HUES48 (cell line): ENCODE measurements around the gene RPS6KA5.
"Not testable (repeated sequence)": the region's sequence is repeated elsewhere in the genome, so short reads cannot be mapped to it uniquely, and the experiment has no call there.

Experiments used
- H3K27ac ChIP-seq: one replicate; pipeline ENCODE4 v1.7.0; 2013; ENCODE audit warnings: low read depth, low read length, inconsistent platforms
- H3K27me3 ChIP-seq: 2 replicates; pipeline ENCODE4 v1.6.1; 2013; ENCODE audit warnings: mild to moderate bottlenecking, low read length; ENCODE audit not compliant: control insufficient read depth, insufficient read depth
- H3K36me3 ChIP-seq: 2 replicates; pipeline ENCODE4 v1.6.1; 2013; ENCODE audit warnings: low read length; ENCODE audit not compliant: control insufficient read depth, insufficient read depth
- H3K4me1 ChIP-seq: 2 replicates; pipeline ENCODE4 v1.6.1; 2013; ENCODE audit warnings: mild to moderate bottlenecking, low read length; ENCODE audit not compliant: control insufficient read depth, insufficient read depth
- H3K4me3 ChIP-seq: 2 replicates; pipeline ENCODE4 v1.5.1; 2013; ENCODE audit warnings: mild to moderate bottlenecking, low read depth, low read length
- H3K9ac ChIP-seq: 2 replicates; pipeline ENCODE4 v1.6.1; 2013; ENCODE audit warnings: mild to moderate bottlenecking, low read depth, low read length, moderate library complexity
- H3K9me3 ChIP-seq: 2 replicates; pipeline ENCODE4 v1.6.1; 2013; ENCODE audit warnings: low read length; ENCODE audit not compliant: control insufficient read depth, insufficient read depth

RPS6KA5 gene

GRCh38 chr14:90848944-90849731 is 211.3 kb downstream of the RPS6KA5 start:
- no peaks in the 10 kb centered on the region for H3K36me3 ChIP-seq
- no peak overlapping the region for H3K27ac ChIP-seq
- H3K9ac ChIP-seq, result no peak overlapping the region
- H3K4me1 ChIP-seq, result peaks cover 13% of the 10 kb centered on the region; the same call in 1 of the 2 replicates
- no peak overlapping the region for H3K4me3 ChIP-seq
- no peaks in the 10 kb centered on the region for H3K27me3 ChIP-seq
- H3K9me3 ChIP-seq, result no peaks in the 10 kb centered on the region

GRCh38 chr14:90846511-90846910 is 213.9 kb downstream of the RPS6KA5 start:
- H3K36me3 ChIP-seq, result no peaks in the 10 kb centered on the region

GRCh38 chr14:90844321-90844720 is 216.1 kb downstream of the RPS6KA5 start:
- H3K27ac ChIP-seq, result no peak overlapping the region
- H3K4me3 ChIP-seq, result no peak overlapping the region
- H3K27me3 ChIP-seq, result no peaks in the 10 kb centered on the region
- no peaks in the 10 kb centered on the region for H3K36me3 ChIP-seq
- no peaks in the 10 kb centered on the region for H3K9me3 ChIP-seq
- H3K4me1 ChIP-seq, result no peaks in the 10 kb centered on the region
- no peak overlapping the region for H3K9ac ChIP-seq

More at GRCh38 chr14:90846511-90846910, 213.9 kb downstream of the RPS6KA5 start:
- Histone ChIP-seq H3K9me3 (no peaks in the 10 kb centered on the region), H3K27me3 (no peaks in the 10 kb centered on the region), H3K9ac (no peak overlapping the region), H3K4me3 (no peak overlapping the region), H3K4me1 (peaks cover 13% of the 10 kb centered on the region; the same call in 1 of the 2 replicates), H3K27ac (no peak overlapping the region)

DNA sequence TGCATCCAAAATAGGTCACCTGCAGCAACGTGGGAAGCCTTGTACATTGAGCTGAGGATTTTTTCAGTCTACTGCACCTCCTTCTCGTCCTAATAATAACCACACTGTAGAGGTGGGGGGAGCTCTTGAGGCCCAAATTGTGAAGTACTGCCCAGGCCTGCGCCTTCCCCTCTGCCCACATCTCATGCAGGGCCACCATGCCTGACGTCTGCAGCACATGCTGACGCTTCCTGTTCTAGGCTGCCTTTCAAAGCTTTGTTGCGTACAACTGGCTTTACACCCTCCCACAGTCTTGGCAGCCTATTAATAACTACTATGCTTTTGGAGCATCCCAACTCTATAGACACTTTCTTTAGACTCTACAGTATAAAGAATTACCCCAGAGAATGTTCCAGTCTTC is 217.7 kb downstream of the RPS6KA5 start:
- Histone ChIP-seq H3K4me1 (no peaks in the 10 kb centered on the region), H3K27me3 (no peaks in the 10 kb centered on the region), H3K36me3 (no peaks in the 10 kb centered on the region), H3K9ac (no peak overlapping the region), H3K27ac (no peak overlapping the region), H3K4me3 (no peak overlapping the region), H3K9me3 (no peaks in the 10 kb centered on the region)

DNA sequence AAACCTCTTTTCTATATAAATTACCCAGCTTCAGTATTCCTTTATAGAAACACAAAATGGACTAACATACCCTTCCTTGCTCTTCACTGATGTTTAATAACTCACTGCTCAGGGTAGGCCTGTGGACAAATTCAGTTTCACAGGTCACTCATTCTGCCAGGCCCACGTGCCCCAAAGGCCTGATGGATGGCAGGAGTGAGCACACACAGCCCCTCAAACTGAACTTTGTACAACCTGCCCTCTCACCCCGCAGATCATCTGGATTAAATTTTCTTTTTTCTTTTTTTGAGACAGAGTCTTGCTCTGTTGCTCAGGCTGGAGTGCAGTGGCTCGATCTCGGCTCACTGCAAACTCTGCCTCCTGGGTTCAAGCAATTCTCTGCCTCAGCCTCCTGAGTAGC is 219.8 kb downstream of the RPS6KA5 start:
- not testable (repeated sequence) for H3K4me3 ChIP-seq, H3K9ac ChIP-seq, H3K4me1 ChIP-seq, H3K27me3 ChIP-seq, H3K9me3 ChIP-seq, H3K36me3 ChIP-seq, H3K27ac ChIP-seq

GRCh38 chr14:90839889-90840266 is 220.6 kb downstream of the RPS6KA5 start:
- no peak overlapping the region for H3K9ac ChIP-seq
- no peak overlapping the region for H3K27ac ChIP-seq
- H3K9me3 ChIP-seq, result no peaks in the 10 kb centered on the region
- no peak overlapping the region for H3K4me3 ChIP-seq
- H3K27me3 ChIP-seq, result no peaks in the 10 kb centered on the region
- no peaks in the 10 kb centered on the region for H3K36me3 ChIP-seq
- H3K4me1 ChIP-seq, result no peaks in the 10 kb centered on the region

- no peaks in the 10 kb centered on the region for H3K4me1 ChIP-seq
- H3K4me3 ChIP-seq, result no peak overlapping the region
- no peak overlapping the region for H3K27ac ChIP-seq
- H3K9me3 ChIP-seq, result no peaks in the 10 kb centered on the region
- H3K9ac ChIP-seq, result no peak overlapping the region
- no peaks in the 10 kb centered on the region for H3K27me3 ChIP-seq
- no peaks in the 10 kb centered on the region for H3K36me3 ChIP-seq
Measured at GRCh38 chr14:90839024-90839888, 221.2 kb downstream of the RPS6KA5 start.

DNA sequence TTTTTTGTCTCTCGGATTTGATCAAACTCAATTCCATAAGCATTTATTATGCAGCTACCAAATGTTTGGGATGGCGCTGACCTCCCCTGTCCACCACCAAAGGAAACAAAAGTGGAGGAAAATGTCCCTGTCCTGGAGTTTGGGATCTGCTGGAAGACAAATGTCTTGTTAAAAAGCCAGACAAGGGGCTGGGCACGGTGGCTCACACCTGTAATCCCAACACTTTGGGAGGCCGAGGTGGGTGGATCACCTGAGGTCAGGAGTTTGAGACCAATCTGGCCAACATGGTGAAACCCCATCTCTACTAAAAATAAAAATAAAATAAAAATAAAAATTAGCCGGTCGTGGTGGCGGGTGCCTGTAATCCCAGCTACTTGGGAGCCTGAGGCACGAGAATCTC is 221.9 kb downstream of the RPS6KA5 start:
- not testable (repeated sequence) for H3K4me1 ChIP-seq, H3K9me3 ChIP-seq, H3K27me3 ChIP-seq, H3K27ac ChIP-seq, H3K36me3 ChIP-seq, H3K4me3 ChIP-seq, H3K9ac ChIP-seq

GRCh38 chr14:90837355-90837754 is 223.1 kb downstream of the RPS6KA5 start:
- Histone ChIP-seq H3K4me3 (no peak overlapping the region), H3K9ac (no peak overlapping the region), H3K4me1 (no peaks in the 10 kb centered on the region), H3K27ac (no peak overlapping the region), H3K27me3 (no peaks in the 10 kb centered on the region), H3K36me3 (no peaks in the 10 kb centered on the region), H3K9me3 (no peaks in the 10 kb centered on the region)

DNA sequence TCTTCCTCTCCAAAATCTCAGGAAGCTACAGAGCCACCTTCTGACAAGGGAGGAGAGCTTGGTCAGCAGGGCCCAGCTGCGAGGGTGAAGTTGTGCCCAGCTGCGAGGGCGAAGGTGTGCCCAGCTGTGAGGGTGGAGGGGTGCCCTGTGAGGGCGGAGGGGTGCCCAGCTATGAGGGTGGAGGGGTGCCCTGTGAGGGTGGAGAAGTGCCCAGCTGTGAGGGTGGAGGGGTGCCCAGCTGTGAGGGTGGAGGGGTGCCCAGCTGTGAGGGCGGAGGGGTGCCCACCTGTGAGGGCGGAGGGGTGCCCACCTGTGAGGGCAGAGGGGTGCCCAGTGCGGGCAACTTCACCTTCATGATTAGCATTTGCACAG is 223.8 kb downstream of the RPS6KA5 start:
- H3K27ac ChIP-seq, result no peak overlapping the region
- no peaks in the 10 kb centered on the region for H3K4me1 ChIP-seq
- no peaks in the 10 kb centered on the region for H3K36me3 ChIP-seq
- no peak overlapping the region for H3K9ac ChIP-seq
- H3K4me3 ChIP-seq, result no peak overlapping the region
- H3K9me3 ChIP-seq, result no peaks in the 10 kb centered on the region
- no peaks in the 10 kb centered on the region for H3K27me3 ChIP-seq

- Histone ChIP-seq H3K27ac (no peak overlapping the region), H3K9me3 (no peaks in the 10 kb centered on the region), H3K27me3 (peaks cover 28% of the 10 kb centered on the region), H3K4me1 (peaks cover 6% of the 10 kb centered on the region; the same call in 1 of the 2 replicates), H3K36me3 (no peaks in the 10 kb centered on the region), H3K9ac (no peak overlapping the region), H3K4me3 (no peak overlapping the region)
Measured at GRCh38 chr14:90831821-90832220, 228.6 kb downstream of the RPS6KA5 start.
